GM18873 (cell line): ENCODE measurements around the gene SLC9C2.
"Not testable (repeated sequence)": the region's sequence is repeated elsewhere in the genome, so short reads cannot be mapped to it uniquely, and the experiment has no call there.

ENCODE experiments used
- ATAC-seq: cut with Tn5 transposase; IDR thresholded peaks from one replicate; pipeline ENCODE4 v1.9.1; 2021; ENCODE audit warnings: mild to moderate bottlenecking, moderate library complexity, moderate number of reproducible peaks; ENCODE audit not compliant: unreplicated experiment, low FRiP score

Gene SLC9C2

DNA sequence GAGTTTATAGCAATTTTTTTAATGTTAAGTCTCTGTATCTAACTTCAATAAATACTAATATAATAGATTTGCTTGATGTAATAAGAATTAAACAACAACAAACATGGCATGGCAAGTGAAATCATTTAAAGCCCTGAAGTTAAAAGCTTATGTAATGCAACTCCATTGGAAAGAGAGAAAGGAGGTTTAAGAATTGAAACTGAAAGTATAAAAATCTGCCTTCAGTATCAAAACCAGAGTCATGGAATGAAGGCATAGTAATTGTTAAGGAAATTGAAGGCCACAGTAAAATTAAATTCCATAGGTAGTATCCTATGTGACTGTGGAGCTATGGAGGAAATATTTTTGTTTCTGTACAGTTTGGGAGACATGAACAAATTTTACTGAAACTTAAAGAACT, 70.6 kb downstream of the SLC9C2 start:
- ATAC-seq = no peak

- no peak for ATAC-seq
These were observed 71.8 kb downstream of the SLC9C2 start for GRCh38 chr1:173530795-173531693.

- no peak for ATAC-seq
These were observed 73.8 kb downstream of the SLC9C2 start for GRCh38 chr1:173529106-173529505.

- ATAC-seq = no peak
These were observed 75.6 kb downstream of the SLC9C2 start for GRCh38 chr1:173527151-173527826.

GRCh38 chr1:173525926-173526325, 76.9 kb downstream of the SLC9C2 start:
- ATAC-seq = no peak

DNA sequence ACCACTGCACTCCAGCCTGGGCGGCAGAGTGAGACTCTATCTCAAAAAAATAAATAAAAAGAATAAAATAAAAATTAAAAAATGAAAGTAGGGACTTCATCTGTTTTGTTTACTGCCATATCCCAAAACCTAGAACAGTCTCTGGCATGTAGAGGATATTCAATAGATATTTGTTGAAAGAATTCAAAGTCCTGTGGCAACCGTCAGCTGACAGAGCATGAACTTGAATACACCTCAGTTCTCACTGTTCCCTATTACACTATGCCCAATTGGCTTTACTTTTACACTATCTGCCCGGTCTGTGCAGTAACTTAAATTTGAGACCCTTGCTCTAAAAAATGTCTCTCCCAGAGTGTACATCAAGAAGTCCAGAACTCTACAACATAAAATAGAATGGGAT, 79.5 kb downstream of the SLC9C2 start:
- no peak for ATAC-seq

- ATAC-seq = no peak
These were observed 82.1 kb downstream of the SLC9C2 start for GRCh38 chr1:173520799-173521198.

GRCh38 chr1:173514503-173514902, 88.4 kb downstream of the SLC9C2 start:
- ATAC-seq = not testable (repeated sequence)

DNA sequence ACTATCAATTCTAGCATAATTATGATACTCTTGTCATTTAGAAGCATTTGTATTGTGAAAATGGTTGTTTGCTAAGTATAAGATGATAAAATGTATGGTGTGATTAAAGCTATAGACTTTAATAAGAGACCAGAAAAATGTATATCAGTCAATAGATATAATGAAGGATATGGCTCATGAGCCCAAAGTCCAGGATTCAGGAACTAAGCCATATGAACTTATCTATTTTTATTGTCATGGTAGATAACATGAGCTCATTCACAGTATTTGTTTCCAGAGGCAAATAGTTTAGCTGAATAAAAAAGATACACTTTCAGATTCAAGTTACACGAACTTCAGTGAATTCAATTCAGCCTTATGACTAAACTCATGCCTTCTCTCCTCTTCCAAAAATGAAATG, 93.1 kb downstream of the SLC9C2 start:
- ATAC-seq = no peak

- ATAC-seq = no peak
These were observed 94.3 kb downstream of the SLC9C2 start for GRCh38 chr1:173508541-173508940.

GRCh38 chr1:173507847-173508209, 95.0 kb downstream of the SLC9C2 start:
- ATAC-seq = no peak

GRCh38 chr1:173507205-173507846, 95.5 kb downstream of the SLC9C2 start:
- ATAC-seq = no peak

GRCh38 chr1:173506437-173506836, 96.4 kb downstream of the SLC9C2 start:
- ATAC-seq = no peak

DNA sequence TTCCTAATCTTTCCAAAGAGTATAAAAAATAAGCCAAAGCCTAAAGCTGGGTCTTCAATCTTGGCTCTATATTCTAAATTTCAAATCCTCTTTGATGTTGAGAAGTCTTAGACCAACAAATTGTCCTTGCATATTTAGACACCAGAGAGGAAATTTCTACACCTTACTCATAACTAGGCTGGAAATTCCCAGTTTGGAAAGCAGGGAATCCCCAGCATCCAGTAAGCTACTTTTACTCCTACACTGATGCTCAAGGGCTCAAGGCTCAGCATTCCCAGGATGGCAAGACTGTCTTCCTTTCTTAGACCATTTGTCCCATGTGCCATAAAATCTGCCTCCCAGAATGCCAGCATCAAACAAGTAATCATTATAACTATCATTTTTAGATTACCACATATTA, 97.5 kb downstream of the SLC9C2 start:
- ATAC-seq = no peak

- no peak for ATAC-seq
These were observed 98.6 kb downstream of the SLC9C2 start for GRCh38 chr1:173504268-173504667.

DNA sequence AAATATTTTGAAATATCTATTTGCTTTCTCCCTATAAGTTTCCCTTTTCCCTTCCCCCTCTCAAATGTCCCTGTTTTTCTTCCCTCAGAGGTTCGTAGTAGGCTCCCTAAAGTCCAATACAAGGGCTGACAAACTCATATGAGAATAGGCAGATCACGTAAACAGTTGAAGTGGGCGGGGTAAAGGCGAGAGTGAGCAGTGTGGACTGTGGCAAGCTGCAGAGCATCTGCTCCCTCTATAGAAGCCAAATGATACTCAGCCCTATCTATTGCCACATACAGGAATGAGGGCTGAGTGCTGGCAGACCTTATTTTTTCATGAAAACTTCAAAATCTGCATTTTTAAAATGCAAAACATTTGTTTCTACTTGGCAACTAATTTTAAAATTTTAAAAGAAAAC, 99.5 kb downstream of the SLC9C2 start:
- no peak for ATAC-seq

DNA sequence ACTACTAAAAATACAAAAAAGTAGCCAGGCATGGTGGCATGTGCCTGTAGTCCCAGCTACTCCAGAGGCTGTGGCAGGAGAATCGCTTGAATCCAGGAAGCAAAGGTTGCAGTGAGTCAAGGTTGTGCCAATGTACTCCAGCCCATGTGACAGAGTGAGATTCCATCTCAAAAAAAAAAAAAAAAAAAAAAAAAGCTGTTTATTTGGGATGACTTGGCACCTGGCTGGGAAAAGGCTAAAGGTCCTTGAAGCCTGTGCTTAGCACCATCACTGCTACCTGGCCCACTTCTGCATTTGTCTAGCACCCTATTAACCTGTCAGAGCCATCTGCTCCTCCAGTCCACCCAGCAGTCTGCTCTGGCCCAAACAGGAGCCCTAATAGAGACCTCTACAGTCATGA, 100.8 kb downstream of the SLC9C2 start:
- no peak for ATAC-seq

GRCh38 chr1:173499729-173500128, 103.1 kb downstream of the SLC9C2 start:
- no peak for ATAC-seq

- no peak for ATAC-seq
These were observed 106.0 kb downstream of the SLC9C2 start for GRCh38 chr1:173496757-173497320.

DNA sequence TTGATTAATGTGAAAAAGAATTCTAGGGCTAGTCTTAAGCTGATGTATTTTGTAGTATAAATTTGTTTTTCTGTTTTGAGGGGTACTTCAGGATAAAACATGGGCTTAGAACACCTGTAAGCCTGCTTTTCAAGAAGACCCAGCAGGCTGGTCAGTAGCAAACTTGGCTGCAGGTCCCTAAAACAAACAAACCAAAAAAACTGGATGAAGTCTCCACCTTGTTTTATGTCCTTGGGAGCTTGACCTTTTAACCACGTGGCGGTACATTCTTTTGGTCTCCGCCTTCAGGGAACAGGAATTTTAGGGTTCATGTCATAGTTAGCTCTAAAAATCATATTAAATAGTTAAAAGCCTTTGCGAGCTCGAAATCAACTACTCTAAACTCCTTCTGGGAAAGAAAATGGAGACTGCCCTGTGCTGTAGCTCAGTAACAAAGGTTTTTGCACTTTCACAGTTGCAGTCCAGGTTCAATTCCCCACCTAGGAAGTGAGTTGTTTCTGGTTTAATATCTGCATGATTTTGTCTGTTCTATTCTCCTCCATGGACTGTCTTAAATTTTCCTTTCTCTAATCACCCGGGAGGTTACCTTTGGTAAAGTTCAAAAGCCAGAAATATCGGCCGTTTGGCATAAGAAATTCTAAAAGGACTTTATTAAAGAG, 107.1 kb downstream of the SLC9C2 start:
- no peak for ATAC-seq

DNA sequence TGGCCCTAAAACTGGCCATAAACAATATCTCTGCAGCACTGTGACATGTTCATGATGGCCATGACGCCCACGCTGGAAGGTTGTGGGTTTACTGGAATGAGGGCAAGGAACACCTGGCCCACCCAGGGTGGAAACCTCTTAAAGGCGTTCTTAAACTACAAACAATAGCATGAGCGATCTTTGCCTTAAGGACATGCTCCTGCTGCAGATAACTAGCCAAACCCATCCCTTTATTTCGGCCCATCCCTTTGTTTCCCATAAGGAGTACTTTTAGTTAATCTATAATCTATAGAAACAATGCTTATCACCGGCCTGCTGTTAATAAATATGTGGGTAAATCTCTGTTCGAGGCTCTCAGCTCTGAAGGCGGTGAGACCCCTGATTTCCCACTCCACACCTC, 109.7 kb downstream of the SLC9C2 start:
- not testable (repeated sequence) for ATAC-seq
